ENCODE data around the gene NELL1. TPM values are rescaled to one million over a fixed set of nuclear protein-coding genes. Genes with fewer than 3 reads are reported as not detected.

The NELL1 gene
- total RNA-seq, 2 experiments from 2014 or later, result not detected

DNA sequence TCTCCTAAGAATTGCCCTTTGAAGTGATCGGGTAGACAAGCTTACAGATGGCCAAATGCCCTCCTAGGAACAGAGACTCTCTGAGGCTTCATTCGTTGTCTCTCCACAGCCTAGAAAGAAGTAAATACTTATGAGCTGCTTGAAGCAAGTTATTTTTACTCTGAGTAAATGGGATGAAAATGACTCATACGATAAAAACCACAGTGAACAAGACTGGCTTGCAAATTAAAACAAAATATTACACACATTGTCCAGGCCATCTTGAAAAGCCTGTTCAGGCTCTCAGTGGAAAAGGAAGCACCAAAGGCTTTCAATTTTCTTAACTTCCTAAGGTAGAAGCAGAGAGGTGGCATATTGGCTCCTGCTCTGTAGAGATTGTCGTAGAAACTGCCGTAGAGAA lies 294.2 kb downstream of the NELL1 start:
- CTCF ChIA-PET, result no interaction called here
- no peaks in the 10 kb centered on the region for H3K9me3 Mint-ChIP-seq

DNA sequence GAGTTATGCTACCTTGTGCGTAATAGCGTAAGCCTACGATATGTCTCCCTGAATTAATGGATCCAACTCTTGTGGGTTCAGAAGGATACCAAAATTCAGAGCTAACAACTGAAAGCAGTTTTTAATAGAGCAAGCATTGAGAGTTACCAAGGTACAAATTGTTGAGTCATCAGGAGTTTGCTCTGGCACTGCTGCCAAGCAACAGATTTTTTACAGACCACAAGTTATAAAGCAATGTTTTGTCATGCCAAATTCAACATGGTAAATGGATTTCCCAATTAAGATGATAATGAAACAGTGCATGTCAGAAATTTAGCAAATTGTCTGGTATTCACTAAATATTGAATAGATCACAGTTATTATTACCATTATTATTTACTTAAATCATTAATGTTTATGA lies 295.6 kb downstream of the NELL1 start:
- H3K4me3 Mint-ChIP-seq, result no peak overlapping the region
- ChIA-PET POLR2A (no interaction called here), CTCF (no interaction called here)
- TF ChIP-seq, protein P1, sequence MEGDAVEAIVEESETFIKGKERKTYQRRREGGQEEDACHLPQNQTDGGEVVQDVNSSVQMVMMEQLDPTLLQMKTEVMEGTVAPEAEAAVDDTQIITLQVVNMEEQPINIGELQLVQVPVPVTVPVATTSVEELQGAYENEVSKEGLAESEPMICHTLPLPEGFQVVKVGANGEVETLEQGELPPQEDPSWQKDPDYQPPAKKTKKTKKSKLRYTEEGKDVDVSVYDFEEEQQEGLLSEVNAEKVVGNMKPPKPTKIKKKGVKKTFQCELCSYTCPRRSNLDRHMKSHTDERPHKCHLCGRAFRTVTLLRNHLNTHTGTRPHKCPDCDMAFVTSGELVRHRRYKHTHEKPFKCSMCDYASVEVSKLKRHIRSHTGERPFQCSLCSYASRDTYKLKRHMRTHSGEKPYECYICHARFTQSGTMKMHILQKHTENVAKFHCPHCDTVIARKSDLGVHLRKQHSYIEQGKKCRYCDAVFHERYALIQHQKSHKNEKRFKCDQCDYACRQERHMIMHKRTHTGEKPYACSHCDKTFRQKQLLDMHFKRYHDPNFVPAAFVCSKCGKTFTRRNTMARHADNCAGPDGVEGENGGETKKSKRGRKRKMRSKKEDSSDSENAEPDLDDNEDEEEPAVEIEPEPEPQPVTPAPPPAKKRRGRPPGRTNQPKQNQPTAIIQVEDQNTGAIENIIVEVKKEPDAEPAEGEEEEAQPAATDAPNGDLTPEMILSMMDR (IDR thresholded peaks at IDR 0.05), result no peak
- ATAC-seq (ENCODE audit: poor library complexity) (no peak), DNase-seq (no peak)
- no peaks in the 10 kb centered on the region for H3K27me3 Mint-ChIP-seq
- H3K9me3 Mint-ChIP-seq, result no peaks in the 10 kb centered on the region
- intact Hi-C loops (cut with DNase I, micrococcal nuclease), result no loop called here
- no peaks in the 10 kb centered on the region for H3K36me3 ChIP-seq (ENCODE audit: insufficient read depth, low read length)
- H3K4me3 ChIP-seq (ENCODE audit: low read length), result no peak overlapping the region
- H3K27ac Mint-ChIP-seq, result no peak overlapping the region
- H3K4me1 ChIP-seq (ENCODE audit: insufficient read depth, low read length), result no peaks in the 10 kb centered on the region
- H3K9me3 ChIP-seq (ENCODE audit: control insufficient read depth in 1 of 2, insufficient read depth in 1 of 2, low read length in 2 of 2), result no peaks in the 10 kb centered on the region
- no peak overlapping the region for H3K27ac ChIP-seq (ENCODE audit: low read depth in 1 of 2, low read length in 2 of 2)
- H3K4me1 Mint-ChIP-seq (ENCODE audit: low read depth), result no peaks in the 10 kb centered on the region
- H3K27me3 ChIP-seq (ENCODE audit: control insufficient read depth in 1 of 2, insufficient read depth in 2 of 2, low read length in 2 of 2), result no peaks in the 10 kb centered on the region
- H3K36me3 Mint-ChIP-seq (ENCODE audit: low read depth), result no peaks in the 10 kb centered on the region

More for the DNA sequence above, 294.2 kb downstream of the NELL1 start:
- no peaks in the 10 kb centered on the region for H3K36me3 ChIP-seq (ENCODE audit: insufficient read depth, low read length)
- ATAC-seq (ENCODE audit: poor library complexity) (no peak), DNase-seq (no peak)
- H3K4me1 ChIP-seq (ENCODE audit: insufficient read depth, low read length), result no peaks in the 10 kb centered on the region
- TF ChIP-seq, protein P1 (IDR thresholded peaks at IDR 0.05), result no peak
- H3K27me3 ChIP-seq (ENCODE audit: control insufficient read depth in 1 of 2, insufficient read depth in 2 of 2, low read length in 2 of 2), result no peaks in the 10 kb centered on the region
- H3K4me3 ChIP-seq (ENCODE audit: low read length), result no peak overlapping the region
- Mint-ChIP-seq H3K27me3 (no peaks in the 10 kb centered on the region), H3K36me3 (ENCODE audit: low read depth) (no peaks in the 10 kb centered on the region), H3K4me1 (ENCODE audit: low read depth) (no peaks in the 10 kb centered on the region), H3K27ac (no peak overlapping the region), H3K4me3 (no peak overlapping the region)
- H3K27ac ChIP-seq (ENCODE audit: low read depth in 1 of 2, low read length in 2 of 2), result no peak overlapping the region
- no peaks in the 10 kb centered on the region for H3K9me3 ChIP-seq (ENCODE audit: control insufficient read depth in 1 of 2, insufficient read depth in 1 of 2, low read length in 2 of 2)
- POLR2A ChIA-PET, result no interaction called here
- intact Hi-C loops (cut with DNase I, micrococcal nuclease), result no loop called here

DNA sequence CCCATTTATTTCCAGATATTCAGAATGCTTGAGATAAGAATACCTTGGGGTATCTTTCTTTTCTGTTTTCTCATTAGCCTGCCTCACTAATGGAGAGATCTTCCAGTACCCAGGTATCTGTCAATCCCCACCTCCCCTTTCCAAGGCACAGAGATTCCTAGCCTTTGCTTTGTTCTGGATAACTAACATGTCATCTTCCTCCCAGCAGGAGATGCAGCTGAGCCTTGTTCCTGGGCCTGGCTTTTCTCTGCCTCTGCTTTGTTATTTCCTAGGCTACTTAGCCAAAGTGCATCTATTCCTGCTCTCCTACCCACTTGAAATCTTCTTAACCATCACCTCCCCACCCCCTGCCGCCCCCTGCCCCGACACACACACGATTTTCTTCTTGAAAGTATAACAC lies 297.1 kb downstream of the NELL1 start:
- H3K27ac ChIP-seq (ENCODE audit: low read depth in 1 of 2, low read length in 2 of 2), result no peak overlapping the region
- intact Hi-C loops (cut with DNase I, micrococcal nuclease), result no loop called here
- TF ChIP-seq, protein P1 (IDR thresholded peaks at IDR 0.05), result no peak
- DNase-seq (no peak), ATAC-seq (ENCODE audit: poor library complexity) (no peak)
- Mint-ChIP-seq H3K27ac (no peak overlapping the region), H3K36me3 (ENCODE audit: low read depth) (no peaks in the 10 kb centered on the region), H3K27me3 (no peaks in the 10 kb centered on the region), H3K9me3 (no peaks in the 10 kb centered on the region), H3K4me1 (ENCODE audit: low read depth) (no peaks in the 10 kb centered on the region), H3K4me3 (no peak overlapping the region)
- H3K36me3 ChIP-seq (ENCODE audit: insufficient read depth, low read length), result no peaks in the 10 kb centered on the region
- no peaks in the 10 kb centered on the region for H3K4me1 ChIP-seq (ENCODE audit: insufficient read depth, low read length)
- no peaks in the 10 kb centered on the region for H3K27me3 ChIP-seq (ENCODE audit: control insufficient read depth in 1 of 2, insufficient read depth in 2 of 2, low read length in 2 of 2)
- H3K4me3 ChIP-seq (ENCODE audit: low read length), result no peak overlapping the region
- POLR2A ChIA-PET, result no interaction called here
- no peaks in the 10 kb centered on the region for H3K9me3 ChIP-seq (ENCODE audit: control insufficient read depth in 1 of 2, insufficient read depth in 1 of 2, low read length in 2 of 2)
- CTCF ChIA-PET, result no interaction called here
